ENCODE measurements around the gene KDR.

The KDR gene

DNA sequence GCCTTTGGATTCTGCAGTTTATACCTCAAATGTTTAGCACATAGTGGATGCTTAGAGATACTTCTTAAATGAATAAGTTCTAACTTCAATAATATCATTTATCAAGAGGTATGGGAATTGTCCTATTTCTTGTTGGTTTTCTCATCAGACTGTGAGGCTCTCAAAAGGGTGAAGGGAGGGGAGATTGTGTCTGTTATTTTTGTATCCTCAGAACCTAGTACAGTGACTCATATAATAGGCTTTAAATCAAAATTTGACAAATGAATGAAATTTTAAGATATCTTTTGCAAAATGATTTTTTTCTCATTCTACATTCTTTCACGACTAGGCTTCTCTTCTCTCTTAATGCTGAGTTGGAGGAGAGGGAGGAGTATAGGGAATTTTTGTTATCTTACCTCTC lies 89.5 kb downstream of the KDR start:
- no peak for DNase-seq (ENCODE audit: extremely low spot score)
- no peak for TF ChIP-seq FOXK2 (IDR thresholded peaks at IDR 0.05)
- no peak for TF ChIP-seq ZNF384 (IDR thresholded peaks at IDR 0.05)
- no peak for TF ChIP-seq CTBP1 (IDR thresholded peaks at IDR 0.05; ENCODE audit: borderline replicate concordance)
- no peak for TF ChIP-seq NFRKB (IDR thresholded peaks at IDR 0.05)
- TF ChIP-seq ARNT (IDR thresholded peaks at IDR 0.05) = no peak
- TF ChIP-seq, protein P1, sequence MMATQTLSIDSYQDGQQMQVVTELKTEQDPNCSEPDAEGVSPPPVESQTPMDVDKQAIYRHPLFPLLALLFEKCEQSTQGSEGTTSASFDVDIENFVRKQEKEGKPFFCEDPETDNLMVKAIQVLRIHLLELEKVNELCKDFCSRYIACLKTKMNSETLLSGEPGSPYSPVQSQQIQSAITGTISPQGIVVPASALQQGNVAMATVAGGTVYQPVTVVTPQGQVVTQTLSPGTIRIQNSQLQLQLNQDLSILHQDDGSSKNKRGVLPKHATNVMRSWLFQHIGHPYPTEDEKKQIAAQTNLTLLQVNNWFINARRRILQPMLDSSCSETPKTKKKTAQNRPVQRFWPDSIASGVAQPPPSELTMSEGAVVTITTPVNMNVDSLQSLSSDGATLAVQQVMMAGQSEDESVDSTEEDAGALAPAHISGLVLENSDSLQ (IDR thresholded peaks at IDR 0.05) = no peak
- TF ChIP-seq LEF1 (IDR thresholded peaks at IDR 0.05; ENCODE audit: borderline replicate concordance) = no peak
- ChIA-PET CTCF (no interaction called here), POLR2A (no interaction called here)

DNA sequence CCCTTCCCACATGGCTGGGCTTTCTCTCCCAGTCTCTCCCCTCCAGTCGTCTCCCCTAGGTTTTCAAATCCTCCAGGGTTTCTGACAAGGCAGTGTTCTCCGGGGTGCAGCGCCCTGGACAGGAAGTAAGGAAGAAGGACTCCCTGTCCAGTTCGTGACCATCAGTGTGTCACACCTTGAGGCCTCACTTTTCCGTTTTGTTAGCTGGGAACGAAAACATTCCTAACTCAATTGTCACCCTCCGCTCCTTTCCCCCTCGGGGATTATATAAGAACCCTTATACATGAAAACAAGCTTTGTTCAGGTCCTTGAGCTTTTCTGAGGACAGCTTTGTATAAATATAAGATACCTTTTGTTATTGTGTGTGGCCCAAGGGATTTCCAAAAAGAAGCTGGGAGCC lies 92.1 kb downstream of the KDR start:
- CTCF ChIA-PET = no interaction called here
- POLR2A ChIA-PET = no interaction called here
- no peak for DNase-seq (ENCODE audit: extremely low spot score)
- TF ChIP-seq SUZ12 (IDR thresholded peaks at IDR 0.05) (no peak), TARDBP (IDR thresholded peaks at IDR 0.05) (no peak), FOXK2 (IDR thresholded peaks at IDR 0.05) (no peak), BHLHE40 (IDR thresholded peaks at IDR 0.05; ENCODE audit: borderline replicate concordance) (no peak)

DNA sequence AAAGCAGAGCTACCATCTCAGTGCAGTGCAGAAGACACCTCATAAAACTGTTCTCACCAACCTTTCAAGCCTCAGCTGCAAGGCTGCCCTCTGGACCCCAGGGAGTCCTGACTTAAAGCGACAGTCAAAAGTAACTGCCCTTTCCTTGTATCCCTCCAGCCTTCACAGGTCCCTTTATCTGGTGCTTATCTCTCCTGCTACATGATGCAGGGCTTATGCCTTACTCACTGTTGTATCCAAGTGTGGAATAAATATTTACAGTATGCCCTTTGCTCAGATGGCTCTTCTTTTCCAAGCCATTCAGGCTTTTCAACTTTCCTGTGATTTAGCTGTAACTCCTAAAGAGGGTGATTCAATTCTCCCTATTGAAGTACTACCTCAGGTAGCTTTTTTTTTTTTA lies 92.6 kb downstream of the KDR start:
- CTCF ChIA-PET = no interaction called here

DNA sequence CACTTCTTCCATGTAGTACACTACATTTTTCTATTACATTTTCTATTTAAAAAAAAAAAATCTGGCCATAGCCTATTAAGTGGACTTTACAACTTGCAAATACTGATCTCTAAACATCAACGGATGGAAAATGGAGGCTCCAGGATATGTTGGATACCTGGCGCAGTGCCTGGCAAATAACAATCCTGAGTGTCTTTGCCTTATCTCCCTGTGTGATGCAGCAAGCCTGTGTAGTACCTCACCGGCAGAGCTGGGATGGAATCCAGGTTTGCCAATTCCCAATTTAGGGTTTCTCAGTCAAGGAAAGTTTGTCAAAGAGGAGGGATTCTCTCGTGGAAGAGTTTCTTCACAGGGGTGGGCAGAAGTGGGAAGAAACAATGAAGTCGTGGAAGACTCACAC lies 93.2 kb downstream of the KDR start:
- no peak for DNase-seq (ENCODE audit: extremely low spot score)
- ChIA-PET POLR2A (no interaction called here), CTCF (no interaction called here)
- TF ChIP-seq ZNF384 (IDR thresholded peaks at IDR 0.05) = no peak
- TF ChIP-seq NFRKB (IDR thresholded peaks at IDR 0.05) = no peak
- no peak for TF ChIP-seq SUZ12 (IDR thresholded peaks at IDR 0.05)
- no peak for TF ChIP-seq SP1 (IDR thresholded peaks at IDR 0.05)
- TF ChIP-seq BHLHE40 (IDR thresholded peaks at IDR 0.05; ENCODE audit: borderline replicate concordance) = no peak
- no peak for TF ChIP-seq ELF4 (IDR thresholded peaks at IDR 0.05)
- TF ChIP-seq FOXA1 (IDR thresholded peaks at IDR 0.05) = no peak
- no peak for TF ChIP-seq CTBP1 (IDR thresholded peaks at IDR 0.05; ENCODE audit: borderline replicate concordance)
- TF ChIP-seq ARNT (IDR thresholded peaks at IDR 0.05) = no peak
- TF ChIP-seq L3MBTL2 (conservative IDR thresholded peaks at IDR 0.05) = no peak
- no peak for TF ChIP-seq FOXK2 (IDR thresholded peaks at IDR 0.05)
- TF ChIP-seq FOXM1 (IDR thresholded peaks at IDR 0.05; ENCODE audit: borderline replicate concordance) = no peak
- no peak for TF ChIP-seq LEF1 (IDR thresholded peaks at IDR 0.05; ENCODE audit: borderline replicate concordance)
- TF ChIP-seq, protein P1 (IDR thresholded peaks at IDR 0.05) = no peak
- no peak for TF ChIP-seq HDGF (IDR thresholded peaks at IDR 0.05; ENCODE audit: borderline replicate concordance)
- no peak for TF ChIP-seq TARDBP (IDR thresholded peaks at IDR 0.05)

More for the DNA sequence above, 92.6 kb downstream of the KDR start:
- no peak for DNase-seq (ENCODE audit: extremely low spot score)
- TF ChIP-seq ELF4 (IDR thresholded peaks at IDR 0.05) (no peak), FOXK2 (IDR thresholded peaks at IDR 0.05) (no peak), LEF1 (IDR thresholded peaks at IDR 0.05; ENCODE audit: borderline replicate concordance) (no peak), L3MBTL2 (conservative IDR thresholded peaks at IDR 0.05) (no peak), HDGF (IDR thresholded peaks at IDR 0.05; ENCODE audit: borderline replicate concordance) (no peak), BHLHE40 (IDR thresholded peaks at IDR 0.05; ENCODE audit: borderline replicate concordance) (no peak), FOXA1 (IDR thresholded peaks at IDR 0.05) (no peak), FOXM1 (IDR thresholded peaks at IDR 0.05; ENCODE audit: borderline replicate concordance) (no peak), ARNT (IDR thresholded peaks at IDR 0.05) (no peak), NFRKB (IDR thresholded peaks at IDR 0.05) (no peak), SP1 (IDR thresholded peaks at IDR 0.05) (no peak), SUZ12 (IDR thresholded peaks at IDR 0.05) (no peak)
- POLR2A ChIA-PET = no interaction called here

DNA sequence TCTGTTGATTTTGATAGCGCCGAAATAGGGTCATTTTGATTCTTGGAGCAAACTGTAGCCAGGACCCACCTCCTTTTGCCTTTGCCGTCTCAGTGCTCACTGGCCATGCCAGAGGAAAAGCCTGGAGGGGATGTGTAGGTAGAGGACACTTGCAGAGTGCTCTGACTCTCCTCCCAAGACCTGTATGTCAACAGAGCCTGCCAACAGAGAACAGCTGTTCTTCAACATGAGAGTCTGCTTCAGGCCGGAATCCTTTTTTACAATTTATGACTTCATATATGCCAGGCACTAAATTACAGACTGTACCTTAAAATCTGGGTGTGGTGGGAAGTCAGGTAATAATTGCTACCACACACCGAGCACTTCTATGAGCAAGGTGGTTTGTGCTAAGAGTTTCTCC lies 94.2 kb downstream of the KDR start:
- TF ChIP-seq BHLHE40 (IDR thresholded peaks at IDR 0.05; ENCODE audit: borderline replicate concordance) (no peak), HDGF (IDR thresholded peaks at IDR 0.05; ENCODE audit: borderline replicate concordance) (no peak), NFRKB (IDR thresholded peaks at IDR 0.05) (no peak), FOXA1 (IDR thresholded peaks at IDR 0.05) (no peak), ZNF384 (IDR thresholded peaks at IDR 0.05) (no peak), CTBP1 (IDR thresholded peaks at IDR 0.05; ENCODE audit: borderline replicate concordance) (no peak), TARDBP (IDR thresholded peaks at IDR 0.05) (no peak), SUZ12 (IDR thresholded peaks at IDR 0.05) (no peak), ARNT (IDR thresholded peaks at IDR 0.05) (no peak), FOXM1 (IDR thresholded peaks at IDR 0.05; ENCODE audit: borderline replicate concordance) (no peak), ELF4 (IDR thresholded peaks at IDR 0.05) (no peak), LEF1 (IDR thresholded peaks at IDR 0.05; ENCODE audit: borderline replicate concordance) (no peak)
- TF ChIP-seq, protein P1 (IDR thresholded peaks at IDR 0.05) = no peak
- CTCF ChIA-PET = no interaction called here
- DNase-seq (ENCODE audit: extremely low spot score) = no peak
- POLR2A ChIA-PET = no interaction called here

DNA sequence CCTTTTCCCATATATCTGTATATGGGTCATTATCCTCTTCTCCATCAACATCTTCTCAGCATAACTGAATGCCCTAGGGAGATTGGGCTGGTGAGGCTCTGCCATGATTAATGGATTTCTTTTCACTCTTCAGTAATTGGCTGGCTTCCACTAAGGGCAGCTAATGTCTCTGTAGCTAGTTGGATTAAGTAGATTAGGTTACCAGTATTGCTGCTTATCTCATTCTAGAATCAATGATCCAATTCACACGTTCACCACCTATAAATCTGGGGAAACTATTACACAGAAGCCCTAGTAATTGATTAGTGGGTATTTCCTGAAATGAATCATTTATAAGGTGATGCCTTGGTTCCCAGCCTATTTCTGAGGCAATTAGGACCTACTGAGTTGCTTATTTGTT lies 94.8 kb downstream of the KDR start:
- ChIA-PET POLR2A (no interaction called here), CTCF (no interaction called here)
- DNase-seq (ENCODE audit: extremely low spot score) = no peak
- TF ChIP-seq BHLHE40 (IDR thresholded peaks at IDR 0.05; ENCODE audit: borderline replicate concordance) = no peak
- TF ChIP-seq, protein P1 (IDR thresholded peaks at IDR 0.05) = no peak

Data from HEK293T (cell line).